ENCODE measurements around the gene NREP. TPM values are rescaled to one million over a fixed set of nuclear protein-coding genes. Genes with fewer than 3 reads are reported as not detected.

Gene NREP
- total RNA-seq, 1 donor from 2014 or later = 14.7 TPM

DNA sequence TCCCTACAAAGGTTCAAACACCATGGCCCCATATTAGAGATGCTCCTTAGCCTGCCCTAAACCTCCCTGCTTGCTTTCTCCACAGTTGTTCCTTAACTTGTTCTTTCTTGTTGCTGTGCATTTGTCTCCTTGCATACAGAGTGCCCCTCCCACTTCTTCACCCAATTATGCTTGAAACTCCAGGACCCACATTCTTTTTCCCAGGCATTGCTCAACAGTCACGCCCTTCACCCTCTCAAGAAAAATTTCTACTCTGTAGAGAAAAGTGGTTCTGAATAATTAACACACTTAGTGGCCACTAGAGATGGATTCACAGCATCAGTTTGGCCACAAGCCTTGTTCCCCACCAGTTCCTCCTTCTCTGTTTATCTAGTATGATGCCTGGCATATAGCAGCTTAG, 57.7 kb downstream of the NREP start:
- intact Hi-C loops (cut with micrococcal nuclease) = no loop called here
- no peaks in the 10 kb centered on the region for H3K27me3 Mint-ChIP-seq
- CTCF ChIA-PET = no interaction called here

DNA sequence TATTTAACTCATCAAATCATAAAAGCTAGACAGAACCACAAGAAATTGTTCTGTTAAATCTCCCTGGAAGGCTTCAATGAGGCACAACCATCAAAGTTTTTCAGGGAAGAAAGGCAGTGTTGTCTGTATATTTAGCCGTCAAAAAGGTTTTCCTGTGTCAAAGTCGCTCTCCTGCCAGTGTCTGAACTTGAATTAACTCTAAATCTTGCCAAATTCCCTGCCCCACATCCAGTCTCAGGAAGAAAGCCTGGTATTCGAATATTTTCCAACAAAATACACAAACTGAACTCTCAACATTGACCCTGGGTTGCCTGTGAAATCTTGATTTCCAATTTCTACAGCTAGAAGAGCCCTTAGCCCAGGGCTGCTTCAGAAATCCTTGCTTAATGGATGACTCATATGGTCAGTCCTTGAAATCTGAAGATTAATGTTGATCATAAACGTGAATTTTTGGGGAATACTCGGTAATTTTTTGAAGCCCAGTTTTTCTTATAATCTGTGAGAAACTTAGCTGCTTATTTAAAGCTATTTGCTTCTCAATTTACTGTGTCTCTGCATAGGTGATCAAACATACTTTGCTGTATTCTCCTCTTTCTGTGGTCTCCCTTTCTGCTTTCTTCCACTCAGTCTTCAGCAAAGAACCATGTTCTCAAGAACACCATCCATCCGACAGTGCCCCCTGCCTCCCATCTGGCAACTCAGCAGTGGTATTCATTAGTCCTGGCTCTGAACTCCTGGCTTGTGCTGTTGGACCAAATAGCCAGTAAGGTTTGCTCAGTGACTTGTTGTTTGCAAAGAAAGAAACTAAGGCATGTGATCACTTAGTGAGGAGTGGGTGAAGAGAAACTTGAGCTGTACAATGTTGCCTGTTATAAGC, 58.9 kb downstream of the NREP start:
- CTCF ChIA-PET = no interaction called here
- TF ChIP-seq, protein P1, sequence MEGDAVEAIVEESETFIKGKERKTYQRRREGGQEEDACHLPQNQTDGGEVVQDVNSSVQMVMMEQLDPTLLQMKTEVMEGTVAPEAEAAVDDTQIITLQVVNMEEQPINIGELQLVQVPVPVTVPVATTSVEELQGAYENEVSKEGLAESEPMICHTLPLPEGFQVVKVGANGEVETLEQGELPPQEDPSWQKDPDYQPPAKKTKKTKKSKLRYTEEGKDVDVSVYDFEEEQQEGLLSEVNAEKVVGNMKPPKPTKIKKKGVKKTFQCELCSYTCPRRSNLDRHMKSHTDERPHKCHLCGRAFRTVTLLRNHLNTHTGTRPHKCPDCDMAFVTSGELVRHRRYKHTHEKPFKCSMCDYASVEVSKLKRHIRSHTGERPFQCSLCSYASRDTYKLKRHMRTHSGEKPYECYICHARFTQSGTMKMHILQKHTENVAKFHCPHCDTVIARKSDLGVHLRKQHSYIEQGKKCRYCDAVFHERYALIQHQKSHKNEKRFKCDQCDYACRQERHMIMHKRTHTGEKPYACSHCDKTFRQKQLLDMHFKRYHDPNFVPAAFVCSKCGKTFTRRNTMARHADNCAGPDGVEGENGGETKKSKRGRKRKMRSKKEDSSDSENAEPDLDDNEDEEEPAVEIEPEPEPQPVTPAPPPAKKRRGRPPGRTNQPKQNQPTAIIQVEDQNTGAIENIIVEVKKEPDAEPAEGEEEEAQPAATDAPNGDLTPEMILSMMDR (IDR thresholded peaks at IDR 0.05) = no peak
- DNase-seq = no peak
- no peak for ATAC-seq (ENCODE audit: low read depth)
- no peaks in the 10 kb centered on the region for H3K27me3 Mint-ChIP-seq
- no peak overlapping the region for H3K27ac Mint-ChIP-seq
- no peak overlapping the region for H3K4me3 Mint-ChIP-seq
- no peaks in the 10 kb centered on the region for H3K4me1 Mint-ChIP-seq
- H3K9me3 Mint-ChIP-seq = no peaks in the 10 kb centered on the region
- intact Hi-C loops (cut with micrococcal nuclease) = no loop called here
- POLR2A ChIA-PET = no interaction called here
- H3K36me3 Mint-ChIP-seq (ENCODE audit: low read depth) = no peaks in the 10 kb centered on the region

More for the DNA sequence above, 57.7 kb downstream of the NREP start:
- ATAC-seq (ENCODE audit: low read depth) = no peak
- Mint-ChIP-seq H3K4me3 (no peak overlapping the region), H3K9me3 (no peaks in the 10 kb centered on the region), H3K4me1 (peaks cover 8% of the 10 kb centered on the region), H3K36me3 (ENCODE audit: low read depth) (no peaks in the 10 kb centered on the region), H3K27ac (no peak overlapping the region)
- no peak for DNase-seq
- POLR2A ChIA-PET = no interaction called here
- TF ChIP-seq, protein P1 (IDR thresholded peaks at IDR 0.05) = no peak

DNA sequence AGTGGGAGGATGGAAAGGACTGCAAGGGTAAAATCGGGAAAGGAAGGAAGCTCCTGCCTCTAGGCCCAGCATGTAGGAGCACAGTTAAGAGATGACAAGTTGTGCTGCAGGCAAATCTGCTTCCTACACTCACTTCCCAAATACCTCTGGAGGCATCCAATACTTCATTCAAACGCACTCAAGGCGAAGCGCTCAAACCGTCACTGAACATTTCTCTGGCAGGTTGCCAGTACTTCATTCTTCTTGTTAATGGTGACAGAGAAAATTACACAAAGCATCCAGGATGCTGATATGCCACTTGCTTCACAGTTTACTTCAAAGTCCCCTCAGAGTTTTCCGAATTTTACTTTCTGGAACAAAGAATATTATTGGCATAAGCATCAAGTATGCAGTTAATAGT, 59.8 kb downstream of the NREP start:
- ChIA-PET POLR2A (no interaction called here), CTCF (no interaction called here)
- Mint-ChIP-seq H3K36me3 (ENCODE audit: low read depth) (no peaks in the 10 kb centered on the region), H3K27me3 (no peaks in the 10 kb centered on the region), H3K27ac (no peak overlapping the region), H3K9me3 (no peaks in the 10 kb centered on the region), H3K4me1 (no peaks in the 10 kb centered on the region), H3K4me3 (no peak overlapping the region)
- intact Hi-C loops (cut with micrococcal nuclease) = no loop called here
- ATAC-seq (ENCODE audit: low read depth) (no peak), DNase-seq (no peak)
- TF ChIP-seq, protein P1 (IDR thresholded peaks at IDR 0.05) = no peak

DNA sequence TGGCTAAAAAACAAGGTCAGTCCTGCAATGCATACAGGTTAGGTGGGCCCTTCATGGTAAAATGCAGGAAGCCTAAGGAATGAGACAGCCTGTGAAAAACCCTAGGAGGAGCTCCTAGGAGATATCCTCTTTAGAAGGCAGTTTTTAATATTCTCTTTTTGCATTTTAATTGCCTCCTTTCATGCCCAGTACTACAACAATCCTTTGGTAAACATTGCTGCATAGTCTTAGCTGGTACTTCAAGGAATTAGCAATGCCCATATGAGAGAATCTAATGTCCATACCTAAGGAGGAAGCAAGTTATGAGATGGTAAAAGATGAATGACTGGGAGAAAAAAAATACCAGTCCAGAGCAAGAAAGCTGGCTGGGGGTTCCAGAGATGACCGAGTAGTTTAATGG, 61.0 kb downstream of the NREP start:
- Mint-ChIP-seq H3K36me3 (ENCODE audit: low read depth) (no peaks in the 10 kb centered on the region), H3K9me3 (no peaks in the 10 kb centered on the region), H3K4me3 (no peak overlapping the region), H3K4me1 (no peaks in the 10 kb centered on the region), H3K27me3 (no peaks in the 10 kb centered on the region), H3K27ac (no peak overlapping the region)
- POLR2A ChIA-PET = no interaction called here
- ATAC-seq (ENCODE audit: low read depth) (no peak), DNase-seq (no peak)
- CTCF ChIA-PET = no interaction called here
- TF ChIP-seq, protein P1 (IDR thresholded peaks at IDR 0.05) = no peak
- intact Hi-C loops (cut with micrococcal nuclease) = no loop called here

DNA sequence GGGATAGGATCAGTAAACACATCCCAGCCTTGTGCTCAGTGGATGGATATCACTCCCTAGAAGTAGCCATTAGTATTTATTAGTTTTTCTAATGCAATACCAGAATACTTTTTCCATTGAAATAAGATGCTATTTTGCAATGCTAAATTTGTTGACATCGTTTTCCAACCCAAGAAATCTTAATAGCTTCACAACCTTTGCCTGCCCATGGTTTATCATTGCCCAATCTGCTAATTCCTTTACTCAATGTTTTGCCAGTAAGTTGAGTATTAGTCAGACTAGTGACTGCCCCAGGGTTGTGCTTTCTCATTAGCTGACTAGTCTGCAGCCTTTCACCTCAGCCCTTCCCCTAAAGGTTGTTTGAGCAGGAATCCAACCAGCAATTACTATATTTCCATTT, 62.9 kb downstream of the NREP start:
- ChIA-PET POLR2A (interaction anchor here (0.6 kb wide), 1 partner anchor 468 kb away, joined by 4 read pairs; no protein-coding TSS in a partner anchor), CTCF (no interaction called here)
- TF ChIP-seq, protein P1 (IDR thresholded peaks at IDR 0.05) = no peak
- intact Hi-C loops (cut with micrococcal nuclease) = no loop called here
- DNase-seq = no peak
- Mint-ChIP-seq H3K27ac (no peak overlapping the region), H3K9me3 (no peaks in the 10 kb centered on the region), H3K36me3 (ENCODE audit: low read depth) (no peaks in the 10 kb centered on the region), H3K4me1 (no peaks in the 10 kb centered on the region), H3K27me3 (no peaks in the 10 kb centered on the region), H3K4me3 (no peak overlapping the region)
- ATAC-seq (ENCODE audit: low read depth) = no peak

Data from activated B cell treated with CpG ODN at 0.5 μM for 24 hours (primary cell).